HG02973 (cell line): ENCODE results near the gene ADGRB2.

Experiments
- ATAC-seq: cut with Tn5 transposase; IDR thresholded peaks from one replicate; pipeline ENCODE4 v1.9.1; 2021; ENCODE audit warnings: moderate library complexity; ENCODE audit not compliant: unreplicated experiment

The ADGRB2 gene

GRCh38 chr1:31750858-31751510, 13.2 kb downstream of the ADGRB2 start:
- no peak for ATAC-seq

DNA sequence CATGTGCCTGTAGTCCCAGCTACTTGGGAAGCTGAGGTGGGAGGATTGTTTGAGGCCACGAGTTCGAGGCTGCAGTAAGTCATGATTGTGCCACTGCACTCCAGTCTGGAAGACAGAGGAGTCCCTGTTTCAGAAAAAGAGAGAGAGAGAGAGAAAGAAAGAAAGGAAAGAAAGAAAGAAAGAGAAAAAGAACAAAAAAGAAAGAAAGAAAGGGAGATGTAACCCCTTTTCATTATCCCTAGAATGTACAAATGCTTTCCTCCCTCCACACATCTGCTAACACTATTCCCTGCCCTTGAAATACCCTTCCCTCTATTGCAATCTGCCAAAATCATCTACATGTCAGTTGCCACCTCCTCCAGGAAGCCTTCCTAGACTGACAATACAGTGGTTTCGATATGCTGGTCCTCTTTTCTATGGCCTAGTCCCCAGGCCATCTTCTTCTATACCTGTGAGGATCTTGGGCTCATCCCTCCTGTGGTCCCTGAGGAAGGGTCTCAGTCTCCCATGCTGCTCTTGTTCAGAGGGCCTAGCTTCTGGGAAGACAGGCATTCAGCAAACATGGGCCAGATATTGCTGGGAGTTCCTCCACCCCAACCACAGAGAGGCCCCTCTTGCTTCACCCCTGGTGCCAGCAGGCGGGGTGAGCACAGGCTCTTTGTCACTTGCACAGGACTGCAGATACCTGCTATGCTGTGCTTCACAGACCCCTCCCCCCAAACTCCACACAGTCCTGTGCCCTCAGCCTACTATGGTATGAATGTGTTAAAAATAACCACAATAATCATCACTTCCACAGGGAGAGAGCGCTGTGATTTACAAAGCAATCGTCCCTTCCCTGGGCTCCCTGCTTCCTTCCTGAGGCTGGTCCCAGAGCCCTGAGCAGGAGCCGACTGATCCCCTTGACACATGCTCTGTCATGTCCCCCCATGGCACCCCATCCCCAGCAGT, 14.1 kb downstream of the ADGRB2 start:
- ATAC-seq: no peak

GRCh38 chr1:31748365-31748764, 15.8 kb downstream of the ADGRB2 start:
- ATAC-seq: no peak

DNA sequence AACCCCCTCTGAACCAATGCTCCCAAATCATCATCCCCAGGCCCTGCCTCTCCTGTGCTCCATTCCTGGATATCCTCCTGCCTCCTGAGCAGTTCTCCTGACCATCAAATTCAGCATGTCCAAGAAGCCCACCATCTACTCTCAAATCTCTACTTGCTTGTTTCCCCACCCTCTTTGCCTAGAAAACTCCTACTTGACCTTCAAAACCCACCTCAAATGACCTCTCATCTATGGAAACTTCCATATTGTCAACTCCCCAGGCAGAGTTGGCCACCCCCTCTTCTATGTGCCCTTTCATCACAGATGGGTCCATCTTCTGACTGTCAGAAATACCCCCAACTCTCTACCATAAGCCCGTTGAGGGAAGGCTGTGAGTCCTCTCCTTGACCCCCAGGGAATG, 16.8 kb downstream of the ADGRB2 start:
- ATAC-seq: no peak

DNA sequence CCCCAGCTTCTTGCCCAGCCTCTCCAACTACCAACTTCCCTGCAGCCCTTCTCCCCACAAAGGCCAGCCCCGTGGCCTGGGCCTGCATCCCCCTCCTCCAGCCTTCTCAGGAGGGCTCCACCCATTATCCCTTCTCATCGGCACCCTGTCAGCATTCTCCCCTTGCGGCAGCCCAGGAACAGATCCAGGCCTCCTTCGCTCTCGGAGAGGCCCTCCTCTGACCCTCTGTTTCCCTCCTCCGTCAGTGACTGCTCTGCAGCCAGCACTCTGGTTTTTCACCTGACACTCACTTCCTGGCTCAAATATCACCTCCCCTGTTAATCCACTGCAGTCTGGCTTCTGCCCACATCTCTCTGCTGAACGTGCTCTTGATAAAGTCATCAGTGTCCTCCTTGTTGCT, 17.5 kb downstream of the ADGRB2 start:
- no peak for ATAC-seq

DNA sequence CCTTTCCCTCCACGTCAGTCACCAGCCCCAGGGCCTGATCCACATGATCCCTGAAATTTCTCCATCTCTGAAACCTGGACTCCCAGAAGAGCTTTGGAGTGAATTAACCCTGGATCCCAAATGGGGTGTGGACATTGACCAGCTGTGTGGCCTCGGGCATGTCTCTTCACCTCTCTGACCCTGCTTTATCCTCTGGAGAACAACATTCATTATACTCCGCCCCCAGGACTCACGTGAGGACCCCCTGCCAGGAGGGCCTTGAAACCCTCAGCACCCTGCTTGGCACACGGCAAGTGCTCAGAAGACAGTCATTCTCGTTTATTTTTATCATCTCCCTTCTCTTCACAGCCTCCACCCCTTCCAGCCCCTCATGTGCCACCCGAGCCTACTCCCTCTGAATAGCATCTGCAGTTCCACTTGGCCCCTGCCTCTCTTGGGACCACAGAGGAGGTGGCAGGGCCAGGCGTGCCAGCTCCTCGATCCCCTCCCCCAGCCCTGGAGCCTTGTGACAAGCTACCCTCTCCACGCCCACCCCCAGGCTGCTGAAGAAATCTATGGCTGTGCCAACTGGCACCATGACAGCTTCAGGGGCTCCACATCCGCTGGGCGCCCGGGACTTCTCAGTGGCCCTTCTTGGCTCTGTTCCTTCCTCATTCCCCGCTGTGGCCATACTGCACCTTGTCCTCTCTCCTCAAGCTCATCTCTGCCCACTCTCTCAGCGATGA, 18.0 kb downstream of the ADGRB2 start:
- ATAC-seq: no peak

- ATAC-seq: no peak
These were observed 18.8 kb downstream of the ADGRB2 start for GRCh38 chr1:31745096-31745945.

- peak; percentile 77 for ATAC-seq
These were observed 19.8 kb downstream of the ADGRB2 start for GRCh38 chr1:31744165-31744888.

GRCh38 chr1:31742462-31743212, 21.5 kb downstream of the ADGRB2 start:
- ATAC-seq: no peak

GRCh38 chr1:31739346-31739745, 24.8 kb downstream of the ADGRB2 start:
- no peak for ATAC-seq

DNA sequence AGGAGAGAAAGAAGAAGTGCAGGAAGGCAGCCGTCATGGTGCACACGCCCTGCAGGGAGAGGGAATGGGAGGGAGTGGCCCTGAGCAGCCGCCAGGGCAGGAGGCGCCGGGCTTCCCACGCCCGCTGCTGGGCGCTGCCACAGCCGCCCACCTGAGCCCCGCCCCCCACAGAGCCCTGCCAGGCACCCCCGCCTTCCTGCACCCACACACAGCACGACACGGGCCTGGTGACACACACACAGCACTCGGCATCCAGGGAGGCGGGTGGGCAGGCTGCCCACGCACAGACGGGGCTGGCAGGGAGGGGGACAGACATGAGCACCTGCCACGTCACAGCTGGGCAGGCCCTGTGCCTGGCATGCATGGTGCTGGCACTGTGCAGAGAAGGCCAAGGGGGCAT, 27.5 kb downstream of the ADGRB2 start:
- ATAC-seq: no peak

DNA sequence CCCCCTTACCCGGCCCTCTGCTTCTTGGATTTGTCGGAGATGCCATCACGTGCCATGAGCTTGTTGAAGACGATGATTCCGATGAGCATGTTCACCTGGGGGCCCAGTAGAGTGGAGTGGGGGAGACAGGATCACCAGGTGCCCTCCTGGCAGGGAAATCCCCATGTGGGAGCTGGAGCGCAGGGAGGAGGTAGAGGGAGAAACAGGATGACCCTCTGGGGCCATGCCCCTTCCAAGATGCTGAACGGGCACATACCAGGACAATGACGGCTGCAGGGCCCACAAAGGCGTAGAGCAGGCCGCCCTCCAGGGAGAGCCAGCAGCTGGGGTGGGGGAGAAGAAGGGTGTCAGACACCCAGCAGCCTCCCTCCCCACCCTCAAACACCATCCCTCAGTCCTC, 28.6 kb downstream of the ADGRB2 start:
- no peak for ATAC-seq

- ATAC-seq: no peak
These were observed 29.5 kb downstream of the ADGRB2 start for GRCh38 chr1:31734582-31735107.

DNA sequence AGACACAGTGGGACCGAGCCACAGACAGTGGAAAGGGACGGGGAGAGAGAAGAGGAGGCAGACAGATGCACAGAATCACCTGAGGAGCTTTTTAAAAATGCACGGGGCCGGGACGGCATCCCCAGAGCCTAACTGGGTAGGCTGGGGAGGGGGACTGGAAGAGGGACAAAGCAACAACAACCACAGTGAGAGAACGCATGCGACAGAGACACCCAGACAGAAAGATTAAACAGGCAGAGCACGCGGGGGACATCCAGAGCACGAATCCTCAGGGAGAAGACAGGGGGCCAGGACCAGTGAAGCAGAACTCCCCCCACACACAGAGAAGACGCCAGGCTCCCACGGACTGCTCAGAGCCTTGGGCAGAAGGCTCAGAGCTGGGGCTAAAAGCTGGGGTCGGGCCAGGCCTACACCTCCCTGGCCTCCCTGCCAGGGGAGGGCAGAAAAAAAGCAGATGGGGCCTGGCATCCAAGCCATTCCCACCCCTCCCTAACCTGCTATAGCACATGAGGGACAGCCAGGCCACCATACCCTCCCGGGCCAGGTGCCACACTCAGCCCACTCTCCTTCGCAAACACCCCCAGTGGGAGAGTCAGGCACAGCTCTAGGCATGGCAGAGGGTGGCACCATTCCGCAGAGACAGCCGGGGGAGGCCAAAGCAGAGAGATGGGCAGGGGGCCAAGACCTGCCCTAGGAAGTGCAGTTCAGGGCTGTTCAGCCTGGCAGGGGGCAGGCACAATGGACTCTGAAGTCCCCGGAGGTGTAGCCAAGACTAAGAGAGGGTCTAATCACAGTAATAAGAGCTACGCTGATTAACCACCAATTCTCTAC, 30.5 kb downstream of the ADGRB2 start:
- ATAC-seq: no peak

DNA sequence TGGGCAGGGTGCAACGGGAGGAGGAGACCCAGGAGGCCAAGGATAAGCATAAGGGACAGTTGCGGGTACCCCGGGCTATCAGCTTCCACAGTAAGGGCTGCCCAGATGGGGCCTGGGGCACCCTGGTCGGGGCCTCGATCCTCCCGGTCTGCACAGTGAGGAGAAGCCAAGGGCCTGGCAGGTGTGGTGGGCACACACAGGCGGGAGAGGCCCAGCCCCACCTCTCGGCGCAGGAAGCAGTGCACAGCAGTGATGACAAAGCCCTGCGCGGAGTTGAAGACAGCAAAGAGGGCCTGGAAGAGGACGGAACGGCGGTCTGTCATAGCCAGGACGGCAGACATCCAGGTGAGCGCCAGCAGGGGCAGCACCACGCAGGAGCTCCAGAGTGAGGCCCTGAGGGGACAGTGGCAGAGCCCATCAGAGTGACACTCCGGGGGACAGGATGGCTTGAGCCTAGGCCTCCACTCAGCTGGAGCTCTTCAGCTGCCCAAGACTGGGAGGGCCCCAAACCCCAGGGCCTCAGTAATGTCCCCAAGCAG, 31.3 kb downstream of the ADGRB2 start:
- no peak for ATAC-seq

GRCh38 chr1:31732343-31732742, 31.8 kb downstream of the ADGRB2 start:
- no peak for ATAC-seq

- no peak for ATAC-seq
These were observed 33.0 kb downstream of the ADGRB2 start for GRCh38 chr1:31731049-31731565.
